Renal cortex interstitium (tissue), 15 donors: ENCODE data around the gene TMEM63A. TPM values are rescaled to one million over a fixed set of nuclear protein-coding genes. Genes with fewer than 3 reads are reported as not detected.
"Not testable (repeated sequence)": the region's sequence is repeated elsewhere in the genome, so short reads cannot be mapped to it uniquely, and the experiment has no call there.

Experiments
- DNase-seq, 11 donors: peaks; one replicate each; pipeline ENCODE4 v3.0.0-alpha.2; 2013; ENCODE audit warnings: low read depth in 9 of 11, low spot score in 4 of 11; ENCODE audit errors: extremely low read depth in 1 of 11
- long read RNA-seq, 16 experiments: transcript quantifications; one replicate each; lab custom pipeline, GENCODE V29; 2026
- polyA plus RNA-seq, 3 donors: library from polyadenylated mRNA; unstranded; fragments of 120-200 nt; gene quantifications; one replicate each; pipeline ENCODE4 v1.2.1, GENCODE V29; 2013; ENCODE audit not compliant: insufficient read length in 3 of 3

Gene TMEM63A
- polyA plus RNA-seq: 10 to 100 TPM; 47.2 to 94.4 (median 48.6) TPM
- long read RNA-seq, donor 1, full-length matches to known transcripts: 3 of 3 reads
- long read RNA-seq, donor 1, partial matches to known transcripts: 0 of 3 reads
- long read RNA-seq, donor 1, other reads (novel, unspliced or antisense): 0 of 3 reads
- long read RNA-seq, donor 2: 0 reads
- long read RNA-seq, donor 3, full-length matches to known transcripts: 4 of 4 reads
- long read RNA-seq, donor 3, partial matches to known transcripts: 0 of 4 reads
- long read RNA-seq, donor 3, other reads (novel, unspliced or antisense): 0 of 4 reads
- long read RNA-seq, donor 4, partial matches to known transcripts: 0 of 2 reads
- long read RNA-seq, donor 4, other reads (novel, unspliced or antisense): 0 of 2 reads
- long read RNA-seq, donor 5: 0 reads
- long read RNA-seq, donor 6, partial matches to known transcripts: 0 of 1 reads
- long read RNA-seq, donor 6, other reads (novel, unspliced or antisense): 0 of 1 reads
- long read RNA-seq, donor 7: 0 reads
- long read RNA-seq, donor 8, full-length matches to known transcripts: 8 of 13 reads
- long read RNA-seq, donor 8, partial matches to known transcripts: 5 of 13 reads
- long read RNA-seq, donor 8, other reads (novel, unspliced or antisense): 0 of 13 reads
- long read RNA-seq, donor 9, full-length matches to known transcripts: 2 of 2 reads
- long read RNA-seq, donor 9, partial matches to known transcripts: 0 of 2 reads
- long read RNA-seq, donor 9, other reads (novel, unspliced or antisense): 0 of 2 reads
- long read RNA-seq, donor 10, full-length matches to known transcripts: 3 of 3 reads
- long read RNA-seq, donor 10, partial matches to known transcripts: 0 of 3 reads
- long read RNA-seq, donor 10, other reads (novel, unspliced or antisense): 0 of 3 reads
- long read RNA-seq, donor 11, partial matches to known transcripts: 0 of 3 reads
- long read RNA-seq, donor 11, other reads (novel, unspliced or antisense): 0 of 3 reads
- long read RNA-seq, donor 12, partial matches to known transcripts: 0 of 1 reads
- long read RNA-seq, donor 12, other reads (novel, unspliced or antisense): 0 of 1 reads
- long read RNA-seq, donor 13, partial matches to known transcripts: 0 of 4 reads
- long read RNA-seq, donor 13, other reads (novel, unspliced or antisense): 0 of 4 reads
- long read RNA-seq, donor 14: 0 reads
- long read RNA-seq, donor 15: 0 reads
- long read RNA-seq, donor 16, full-length matches to known transcripts: 4 of 42 reads
- long read RNA-seq, donor 16, partial matches to known transcripts: 38 of 42 reads
- long read RNA-seq, donor 16, other reads (novel, unspliced or antisense): 0 of 42 reads

GRCh38 chr1:225881959-225882693 lies at the start of gene TMEM63A:
TSS of gene TMEM63A (minus strand) at chr1:225882380. CDS start at chr1:225877580, 4,800 bp downstream.
- peak in 9 of 11 donors; percentile 66 to 86 (median 82) for DNase-seq

- DNase-seq: no peak
Measured at GRCh38 chr1:225931270-225932136, 49.3 kb upstream of the TMEM63A start.

- DNase-seq: no peak
Measured at GRCh38 chr1:225930566-225930965, 48.4 kb upstream of the TMEM63A start.

GRCh38 chr1:225929462-225929861 lies 47.3 kb upstream of the TMEM63A start:
- not testable (repeated sequence) for DNase-seq

- no peak for DNase-seq
Measured at GRCh38 chr1:225928186-225929175, 46.3 kb upstream of the TMEM63A start.

GRCh38 chr1:225926551-225927113 lies 44.5 kb upstream of the TMEM63A start:
- no peak for DNase-seq

GRCh38 chr1:225923692-225924555 lies 41.7 kb upstream of the TMEM63A start, which contains the start of gene PYCR2:
TSS of gene PYCR2 (minus strand) at chr1:225924250. CDS start at chr1:225924110, 140 bp downstream.
- DNase-seq: peak; percentile 87 to 93 (median 91)

- no peak for DNase-seq
Measured at GRCh38 chr1:225923381-225923691, 41.2 kb upstream of the TMEM63A start.

- DNase-seq: no peak
Measured at GRCh38 chr1:225921734-225922709, 39.8 kb upstream of the TMEM63A start.

GRCh38 chr1:225919906-225920305 lies 37.7 kb upstream of the TMEM63A start:
- DNase-seq: no peak

- no peak for DNase-seq
Measured at GRCh38 chr1:225918280-225918679, 36.1 kb upstream of the TMEM63A start.

- no peak for DNase-seq
Measured at GRCh38 chr1:225917536-225917935, 35.4 kb upstream of the TMEM63A start.

- no peak for DNase-seq
Measured at GRCh38 chr1:225917101-225917500, 34.9 kb upstream of the TMEM63A start.

GRCh38 chr1:225915538-225915991 lies 33.4 kb upstream of the TMEM63A start:
- no peak for DNase-seq
